Mucosa of rectum (tissue), 2 donors: ENCODE results near the gene SRBD1.

ENCODE experiments used
- H3K27ac ChIP-seq, 2 donors: one replicate each; pipeline ENCODE4 v1.7.0; 2013; ENCODE audit warnings: inconsistent platforms in 2 of 2, low read depth in 2 of 2, low read length in 2 of 2
- H3K27me3 ChIP-seq, 2 donors: one replicate each; pipeline ENCODE4 v1.7.0; 2013; ENCODE audit warnings: low read length in 2 of 2; ENCODE audit not compliant: control insufficient read depth in 2 of 2, insufficient read depth in 2 of 2
- H3K36me3 ChIP-seq, 2 donors: one replicate each; pipeline ENCODE4 v1.7.0; 2013; ENCODE audit warnings: low read length in 2 of 2; ENCODE audit not compliant: control insufficient read depth in 2 of 2, insufficient read depth in 2 of 2
- H3K4me1 ChIP-seq, 2 donors: one replicate each; pipeline ENCODE4 v1.7.0; 2013; ENCODE audit warnings: low read length in 2 of 2, mild to moderate bottlenecking in 1 of 2; ENCODE audit not compliant: control insufficient read depth in 2 of 2, insufficient read depth in 2 of 2
- H3K4me3 ChIP-seq, 2 donors: one replicate each; pipeline ENCODE4 v1.7.0; 2013; ENCODE audit warnings: low read length in 2 of 2
- H3K9ac ChIP-seq, 2 donors: one replicate each; pipeline ENCODE4 v1.7.0; 2013; ENCODE audit warnings: low read length in 2 of 2, low read depth in 1 of 2, mild to moderate bottlenecking in 1 of 2
- H3K9me3 ChIP-seq, 2 donors: one replicate each; pipeline ENCODE4 v1.7.0; 2013; ENCODE audit warnings: low read length in 2 of 2; ENCODE audit not compliant: control insufficient read depth in 2 of 2
- donor health status: healthy.
- donor health status: Normal muscosa, but diverticular disease.

SRBD1 gene

DNA sequence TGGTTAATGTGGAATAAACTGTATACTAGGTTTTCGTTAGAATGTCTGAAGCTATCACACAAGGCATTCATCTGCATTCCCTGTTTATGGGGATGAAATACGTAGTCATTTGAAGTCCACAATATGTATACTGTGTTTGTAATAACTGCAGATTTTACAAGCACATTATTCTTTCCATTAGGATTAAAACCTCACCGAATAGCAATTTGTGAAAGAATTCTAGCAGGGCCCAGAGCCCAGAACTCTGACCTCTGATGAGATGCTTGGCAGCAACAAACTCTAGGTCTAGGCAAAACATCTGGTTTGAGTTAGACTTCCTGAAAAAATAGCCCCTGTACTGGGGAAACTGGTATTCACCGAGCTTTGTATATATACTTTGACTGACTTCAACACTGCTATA is 158.2 kb downstream of the SRBD1 start:
- Histone ChIP-seq H3K9me3 (no peaks in the 10 kb centered on the region), H3K36me3 (no peaks in the 10 kb centered on the region), H3K9ac (no peak overlapping the region), H3K27ac (no peak overlapping the region), H3K27me3 (no peaks in the 10 kb centered on the region), H3K4me3 (no peak overlapping the region), H3K4me1 (no peaks in the 10 kb centered on the region)

- Histone ChIP-seq H3K9ac (no peak overlapping the region), H3K9me3 (no peaks in the 10 kb centered on the region), H3K4me3 (no peak overlapping the region), H3K27ac (no peak overlapping the region), H3K27me3 (no peaks in the 10 kb centered on the region), H3K4me1 (no peaks in the 10 kb centered on the region), H3K36me3 (no peaks in the 10 kb centered on the region)
Measured at GRCh38 chr2:45450634-45451033, 160.4 kb downstream of the SRBD1 start.

GRCh38 chr2:45448217-45448616 is 162.8 kb downstream of the SRBD1 start:
- Histone ChIP-seq H3K27ac (no peak overlapping the region), H3K27me3 (no peaks in the 10 kb centered on the region), H3K9ac (no peak overlapping the region), H3K4me1 (no peaks in the 10 kb centered on the region), H3K9me3 (no peaks in the 10 kb centered on the region), H3K36me3 (no peaks in the 10 kb centered on the region), H3K4me3 (no peak overlapping the region)

GRCh38 chr2:45446016-45446415 is 165.1 kb downstream of the SRBD1 start:
- H3K36me3 ChIP-seq = no peaks in the 10 kb centered on the region
- H3K27me3 ChIP-seq = no peaks in the 10 kb centered on the region
- no peaks in the 10 kb centered on the region for H3K4me1 ChIP-seq
- no peak overlapping the region for H3K9ac ChIP-seq
- H3K4me3 ChIP-seq = no peak overlapping the region
- no peaks in the 10 kb centered on the region for H3K9me3 ChIP-seq
- H3K27ac ChIP-seq = no peak overlapping the region

- Histone ChIP-seq H3K9ac (no peak overlapping the region), H3K4me1 (peaks cover 0 to 4% of the 10 kb centered on the region in 2 donors), H3K4me3 (no peak overlapping the region), H3K9me3 (no peaks in the 10 kb centered on the region), H3K27ac (no peak overlapping the region), H3K36me3 (no peaks in the 10 kb centered on the region), H3K27me3 (no peaks in the 10 kb centered on the region)
Measured at GRCh38 chr2:45445037-45445436, 166.0 kb downstream of the SRBD1 start.

GRCh38 chr2:45443012-45443411 is 168.1 kb downstream of the SRBD1 start:
- Histone ChIP-seq H3K4me3 (no peak overlapping the region), H3K4me1 (peaks cover 0 to 4% of the 10 kb centered on the region in 2 donors), H3K36me3 (no peaks in the 10 kb centered on the region), H3K9me3 (no peaks in the 10 kb centered on the region), H3K27ac (no peak overlapping the region), H3K9ac (no peak overlapping the region), H3K27me3 (no peaks in the 10 kb centered on the region)

DNA sequence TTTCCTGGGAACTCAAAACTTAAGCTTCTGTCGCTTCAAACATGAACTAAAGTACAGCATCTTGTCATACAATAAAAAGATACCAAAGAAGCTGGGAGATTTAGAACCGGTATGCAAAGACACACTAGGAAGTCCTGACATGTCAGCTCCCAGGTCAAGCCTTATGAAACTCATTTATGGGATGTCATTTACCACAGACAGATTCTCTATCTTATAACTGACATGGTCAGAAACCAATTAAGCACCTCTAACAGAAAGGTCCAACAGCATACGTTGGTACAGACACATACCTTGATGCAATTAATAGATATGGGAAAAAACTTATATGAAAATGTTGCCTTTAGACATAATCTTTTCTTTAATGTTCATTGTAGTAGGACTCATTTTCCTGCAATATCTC is 169.0 kb downstream of the SRBD1 start:
- Histone ChIP-seq H3K27ac (no peak overlapping the region), H3K36me3 (no peaks in the 10 kb centered on the region), H3K4me1 (peaks cover 0 to 4% of the 10 kb centered on the region in 2 donors), H3K27me3 (no peaks in the 10 kb centered on the region), H3K4me3 (no peak overlapping the region), H3K9me3 (no peaks in the 10 kb centered on the region), H3K9ac (no peak overlapping the region)

GRCh38 chr2:45441571-45441970 is 169.5 kb downstream of the SRBD1 start:
- peaks cover 0 to 4% of the 10 kb centered on the region in 2 donors for H3K4me1 ChIP-seq
- no peaks in the 10 kb centered on the region for H3K36me3 ChIP-seq
- no peak overlapping the region for H3K9ac ChIP-seq
- H3K27me3 ChIP-seq = no peaks in the 10 kb centered on the region
- no peak overlapping the region for H3K27ac ChIP-seq
- H3K4me3 ChIP-seq = no peak overlapping the region
- H3K9me3 ChIP-seq = no peaks in the 10 kb centered on the region

DNA sequence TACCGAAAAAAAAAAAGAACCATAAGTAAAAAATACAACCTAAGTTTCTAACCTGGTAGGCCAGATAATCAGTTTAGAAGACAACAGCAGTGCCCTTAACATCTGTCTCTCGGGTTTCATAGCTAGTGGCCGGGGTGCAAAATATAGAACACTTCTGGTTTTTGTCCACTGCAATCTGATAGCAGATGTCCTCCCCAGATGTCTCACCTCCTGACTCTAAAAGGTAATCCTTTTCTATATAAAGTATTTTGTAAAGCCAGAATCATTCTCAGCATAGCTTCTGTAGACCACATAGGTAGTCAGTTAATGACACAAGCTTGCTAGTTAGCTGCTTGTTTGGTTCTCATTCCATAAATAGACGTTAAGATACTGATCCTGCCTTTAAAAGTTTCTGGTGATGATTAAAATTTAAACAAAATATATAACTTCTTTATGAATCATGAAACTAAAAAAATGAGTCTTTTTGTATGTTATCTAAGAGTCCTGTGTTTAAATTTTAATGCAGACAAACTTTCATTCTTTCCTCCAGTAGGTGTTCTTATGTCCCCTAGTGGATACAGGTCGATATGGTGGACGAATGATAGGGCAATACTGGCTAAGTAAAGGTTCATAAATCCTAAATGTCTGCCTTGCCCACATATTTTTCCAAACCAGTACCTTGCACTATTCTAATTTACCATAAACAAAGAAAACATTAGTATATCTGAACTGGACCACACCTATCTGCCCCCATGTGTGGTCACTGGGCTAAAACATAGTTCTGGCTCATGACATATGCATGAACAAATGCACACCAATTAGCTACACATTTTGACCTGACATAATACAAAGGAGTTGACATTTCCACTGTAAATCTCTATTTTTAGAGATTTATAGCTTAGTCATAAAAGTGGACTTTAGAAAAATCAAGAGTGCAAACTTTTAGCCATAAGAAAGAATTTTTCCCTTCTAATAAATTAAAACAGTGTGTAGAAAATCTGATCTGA is 171.0 kb downstream of the SRBD1 start:
- H3K36me3 ChIP-seq = no peaks in the 10 kb centered on the region
- no peaks in the 10 kb centered on the region for H3K9me3 ChIP-seq
- H3K27me3 ChIP-seq = no peaks in the 10 kb centered on the region
- H3K4me3 ChIP-seq = no peak overlapping the region
- H3K4me1 ChIP-seq = peaks cover 0 to 4% of the 10 kb centered on the region in 2 donors
- H3K27ac ChIP-seq = no peak overlapping the region
- no peak overlapping the region for H3K9ac ChIP-seq

DNA sequence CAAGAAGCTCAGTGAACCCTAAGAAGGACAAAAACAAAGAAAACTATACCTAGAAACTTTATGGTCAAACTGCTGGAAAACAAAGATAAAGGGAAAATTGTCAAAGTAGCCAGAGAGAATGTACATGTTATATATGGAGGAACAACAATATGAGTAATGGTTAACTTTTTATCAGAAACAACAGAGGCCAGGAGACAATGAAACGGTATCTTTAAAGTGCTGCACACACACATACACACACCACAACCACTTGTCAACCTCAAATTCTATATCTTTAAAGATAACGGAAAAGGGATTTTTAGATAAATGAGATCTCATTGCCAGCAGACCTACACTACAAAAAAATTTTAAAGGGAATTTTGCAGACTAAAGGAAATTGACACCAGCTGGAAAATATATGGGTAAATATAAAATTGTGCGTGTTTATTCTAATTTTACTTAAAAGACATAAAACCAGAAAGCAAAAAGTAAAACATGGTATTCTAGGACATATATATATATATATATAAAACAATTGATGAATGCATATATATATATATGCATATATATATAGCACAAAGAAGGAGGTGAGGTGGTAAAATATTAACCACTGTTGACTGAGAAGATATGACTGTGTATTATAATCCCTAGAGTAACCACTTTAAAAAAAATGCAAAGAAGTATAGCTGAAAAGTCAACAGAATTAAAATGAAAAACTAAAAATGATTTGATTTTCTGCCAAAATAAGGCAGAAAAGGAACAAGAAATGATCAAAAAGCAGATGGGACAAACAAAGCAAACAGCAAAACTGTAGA is 172.0 kb downstream of the SRBD1 start:
- Histone ChIP-seq H3K9ac (no peak overlapping the region), H3K27ac (no peak overlapping the region), H3K9me3 (no peaks in the 10 kb centered on the region), H3K36me3 (no peaks in the 10 kb centered on the region), H3K4me3 (no peak overlapping the region), H3K27me3 (no peaks in the 10 kb centered on the region), H3K4me1 (peaks cover 0 to 4% of the 10 kb centered on the region in 2 donors)
